ENCODE results near the gene ZFAND3. TPM values are rescaled to one million over a fixed set of nuclear protein-coding genes. Genes with fewer than 3 reads are reported as not detected.

The ZFAND3 gene
- total and polyA plus RNA-seq, 2 donors (not counting 3 experiments of a cell fraction or from before 2014, with no cell fraction given): 15.4 to 54.2 TPM

DNA sequence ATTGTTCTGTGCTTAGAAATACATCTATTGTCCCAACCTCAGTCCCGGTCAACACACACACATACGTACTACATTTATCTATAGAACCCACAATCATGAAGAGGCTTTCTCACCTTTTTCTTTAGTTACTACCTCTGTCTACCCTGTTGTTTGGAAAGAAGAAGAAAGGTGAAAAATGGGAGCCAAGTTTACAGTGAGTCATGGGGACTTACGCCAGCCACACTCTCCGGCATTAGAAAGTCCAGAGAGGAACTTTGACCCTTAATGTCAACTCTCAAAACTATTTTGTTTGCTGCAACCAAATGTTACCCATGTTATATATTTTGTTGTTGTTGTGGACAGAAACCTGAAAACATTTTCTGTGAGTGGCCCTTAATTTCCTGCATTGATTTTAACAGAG is 259.1 kb downstream of the ZFAND3 start:
- Histone ChIP-seq H3K9me3 (replicated peaks; ENCODE audit: control insufficient read depth, insufficient read depth, low read length) (no peaks in the 10 kb centered on the region), H3K9ac (replicated peaks; ENCODE audit: extremely low read depth, insufficient read depth, low read length) (no peak overlapping the region), H3K36me3 (ENCODE audit: control insufficient read depth in 2 of 2, extremely low read depth in 1 of 2, insufficient read depth in 2 of 2, low read length in 2 of 2) (peaks cover 3% of the 10 kb centered on the region in 2 experiments), H3K27ac (ENCODE audit: insufficient read depth, low read depth, low read length) (no peak overlapping the region), H3K27me3 (ENCODE audit: control insufficient read depth in 2 of 2, insufficient read depth in 2 of 2, low read length in 2 of 2) (no peaks in the 10 kb centered on the region), H3K4me1 (ENCODE audit: control insufficient read depth, extremely low read depth, insufficient read depth, low read length) (peaks cover 8% of the 10 kb centered on the region), H4K20me1 (replicated peaks; ENCODE audit: control insufficient read depth, extremely low read depth, insufficient read depth, low read length) (peaks cover 4% of the 10 kb centered on the region), H2AFZ (ENCODE audit: low read depth, low read length) (no peak overlapping the region), H3K9me1 (replicated peaks; ENCODE audit: control insufficient read depth, extremely low read depth, insufficient read depth, low read length) (no peaks in the 10 kb centered on the region), H3K79me2 (ENCODE audit: control insufficient read depth, insufficient read depth, low read length) (peaks cover 11% of the 10 kb centered on the region), H3K4me3 (replicated peaks in 1 of 3; ENCODE audit: insufficient read depth in 1 of 3, low read depth in 1 of 3, low read length in 3 of 3) (no peak overlapping the region), H3K4me2 (ENCODE audit: insufficient read depth, low read length) (no peak overlapping the region)
- DNase-seq (ENCODE audit: low read depth, low spot score) (no peak), FAIRE-seq (no peak)
- POLR2A ChIA-PET: no interaction called here
- CTCF ChIA-PET: no interaction called here
- intact Hi-C loops (cut with micrococcal nuclease) (no loop called here), dilution Hi-C loops (cut with MboI; ENCODE audit: extremely low pct_ligation_motif_present, low sequenced_read_pairs) (no loop called here)
- no TSS peak for BruUV-seq (replicated peaks)
- TF ChIP-seq FOS (IDR thresholded peaks at IDR 0.05; ENCODE audit: borderline replicate concordance, insufficient read depth, low read length): no peak
- no peak for TF ChIP-seq MYC (IDR thresholded peaks at IDR 0.05; ENCODE audit: low read depth, low read length)
- TF ChIP-seq, protein P1, sequence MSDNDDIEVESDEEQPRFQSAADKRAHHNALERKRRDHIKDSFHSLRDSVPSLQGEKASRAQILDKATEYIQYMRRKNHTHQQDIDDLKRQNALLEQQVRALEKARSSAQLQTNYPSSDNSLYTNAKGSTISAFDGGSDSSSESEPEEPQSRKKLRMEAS (IDR thresholded peaks at IDR 0.05; ENCODE audit: insufficient read depth, insufficient read length): no peak
- TF ChIP-seq, protein P2, sequence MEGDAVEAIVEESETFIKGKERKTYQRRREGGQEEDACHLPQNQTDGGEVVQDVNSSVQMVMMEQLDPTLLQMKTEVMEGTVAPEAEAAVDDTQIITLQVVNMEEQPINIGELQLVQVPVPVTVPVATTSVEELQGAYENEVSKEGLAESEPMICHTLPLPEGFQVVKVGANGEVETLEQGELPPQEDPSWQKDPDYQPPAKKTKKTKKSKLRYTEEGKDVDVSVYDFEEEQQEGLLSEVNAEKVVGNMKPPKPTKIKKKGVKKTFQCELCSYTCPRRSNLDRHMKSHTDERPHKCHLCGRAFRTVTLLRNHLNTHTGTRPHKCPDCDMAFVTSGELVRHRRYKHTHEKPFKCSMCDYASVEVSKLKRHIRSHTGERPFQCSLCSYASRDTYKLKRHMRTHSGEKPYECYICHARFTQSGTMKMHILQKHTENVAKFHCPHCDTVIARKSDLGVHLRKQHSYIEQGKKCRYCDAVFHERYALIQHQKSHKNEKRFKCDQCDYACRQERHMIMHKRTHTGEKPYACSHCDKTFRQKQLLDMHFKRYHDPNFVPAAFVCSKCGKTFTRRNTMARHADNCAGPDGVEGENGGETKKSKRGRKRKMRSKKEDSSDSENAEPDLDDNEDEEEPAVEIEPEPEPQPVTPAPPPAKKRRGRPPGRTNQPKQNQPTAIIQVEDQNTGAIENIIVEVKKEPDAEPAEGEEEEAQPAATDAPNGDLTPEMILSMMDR (IDR thresholded peaks at IDR 0.05; ENCODE audit: extremely low read depth in 1 of 2, insufficient read depth in 1 of 2, low read depth in 1 of 2, low read length in 2 of 2): no peak
- TF ChIP-seq EZH2 (IDR thresholded peaks at IDR 0.05; ENCODE audit: borderline replicate concordance, low read depth, low read length, severe bottlenecking): no peak
- no peak for TF ChIP-seq GATA2 (IDR thresholded peaks at IDR 0.05; ENCODE audit: insufficient read depth, insufficient read length, low read depth, low read length)
- TF ChIP-seq JUN (IDR thresholded peaks at IDR 0.05; ENCODE audit: borderline replicate concordance, insufficient read depth, insufficient read length, low read depth): no peak
- no peak for TF ChIP-seq POLR2AphosphoS5 (IDR thresholded peaks at IDR 0.05; ENCODE audit: insufficient read depth, low read depth, low read length)
- TF ChIP-seq POLR2A (IDR thresholded peaks at IDR 0.05; ENCODE audit: low read depth, low read length): no peak
